GM18861 (cell line): ENCODE results near the gene TMEM220.

Experiments used
- ATAC-seq: cut with Tn5 transposase; IDR thresholded peaks from one replicate; pipeline ENCODE4 v1.9.1; 2021; ENCODE audit not compliant: unreplicated experiment

TMEM220 gene

DNA sequence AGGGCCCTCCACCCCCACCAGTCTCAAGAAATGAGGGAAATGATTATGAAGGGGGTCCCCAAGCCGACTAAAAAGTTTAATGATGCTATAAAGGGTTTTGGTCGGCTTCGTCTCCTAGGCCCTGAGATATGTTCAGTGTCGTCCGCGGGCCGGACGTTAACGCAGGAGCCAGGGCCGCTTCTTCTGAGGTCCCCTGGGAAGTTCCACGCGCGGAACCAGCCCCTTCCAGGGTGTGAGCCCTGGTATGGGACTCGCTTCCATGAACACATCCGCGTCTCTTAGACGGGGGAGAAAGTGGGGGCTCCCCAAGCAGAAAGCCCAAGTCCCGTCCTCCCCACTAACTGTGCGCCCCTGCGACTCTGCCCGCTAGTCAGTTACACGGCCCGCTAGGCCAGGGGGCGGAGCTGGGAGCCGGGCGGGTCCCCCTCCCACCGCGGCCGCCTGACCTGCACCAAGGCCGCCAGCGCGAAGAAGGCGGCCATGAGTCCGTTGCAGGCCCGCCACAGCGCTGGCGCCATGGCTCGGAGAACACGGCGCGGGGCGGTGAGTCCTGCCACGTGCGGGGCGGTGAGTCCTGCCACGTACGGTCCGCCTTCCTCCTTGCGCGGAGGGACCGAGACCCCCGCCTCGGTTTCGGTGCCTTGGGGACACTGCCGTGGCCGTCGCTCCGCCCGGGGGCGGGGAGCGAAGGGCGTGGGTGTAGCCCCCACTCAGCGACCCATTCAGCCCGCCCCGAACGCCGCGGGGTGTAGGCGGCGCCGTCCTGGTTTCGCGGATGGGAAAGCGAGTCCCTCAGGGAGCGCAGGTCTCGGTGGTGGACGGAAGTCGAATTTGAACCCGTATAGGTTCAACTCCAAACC is at the start of gene TMEM220:
Gene TMEM220 (minus strand): TSS at position 690 of the 860 bp plus-strand sequence. CDS start 172 bp downstream, at position 518.
- peak; percentile 62 for ATAC-seq

- ATAC-seq = no peak
These were observed 49.8 kb upstream of the TMEM220 start for GRCh38 chr17:10779609-10780008.

GRCh38 chr17:10777890-10778289 is 48.1 kb upstream of the TMEM220 start:
- no peak for ATAC-seq

- ATAC-seq = no peak
These were observed 47.4 kb upstream of the TMEM220 start for GRCh38 chr17:10777131-10777807.

GRCh38 chr17:10776381-10776780 is 46.6 kb upstream of the TMEM220 start:
- ATAC-seq = no peak

GRCh38 chr17:10775740-10776356 is 46.0 kb upstream of the TMEM220 start:
- no peak for ATAC-seq

DNA sequence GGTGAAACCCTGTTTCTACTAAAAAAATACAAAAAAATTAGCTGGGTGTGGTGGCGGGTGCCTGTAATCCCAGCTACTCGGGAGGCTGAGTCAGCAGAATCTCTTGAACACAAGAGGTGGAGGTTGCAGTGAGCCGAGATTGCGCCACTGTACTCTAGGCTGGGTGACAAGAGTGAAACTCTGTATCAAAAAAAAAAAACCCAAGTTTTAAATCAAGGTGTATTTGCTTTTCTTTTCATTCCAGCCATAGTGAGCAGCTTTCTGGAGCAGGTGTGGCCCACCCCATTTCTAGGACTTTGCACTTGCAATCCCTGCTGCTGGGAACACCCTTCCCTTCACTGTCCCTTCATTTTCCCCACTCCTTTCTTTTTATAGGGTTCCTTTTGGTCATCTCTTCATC is 45.2 kb upstream of the TMEM220 start:
- no peak for ATAC-seq

DNA sequence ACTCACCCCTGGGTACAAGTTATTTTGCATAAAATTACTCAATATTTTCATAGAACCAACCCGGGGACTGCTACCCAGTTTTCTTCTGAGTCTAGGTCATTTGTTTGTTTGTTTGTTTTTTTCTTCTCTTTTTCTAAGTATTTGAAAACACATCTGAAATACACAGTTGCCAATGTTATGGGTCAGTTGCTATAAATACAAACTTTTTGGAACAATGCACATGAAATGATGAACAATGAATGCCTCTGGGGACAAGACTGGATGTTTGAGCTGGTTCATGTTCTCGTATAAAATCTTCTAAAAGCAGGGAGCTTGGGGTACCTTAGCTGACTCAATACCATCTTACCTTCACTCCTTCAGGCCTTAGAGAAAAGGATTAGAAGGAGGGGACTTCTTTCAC is 43.6 kb upstream of the TMEM220 start:
- no peak for ATAC-seq

DNA sequence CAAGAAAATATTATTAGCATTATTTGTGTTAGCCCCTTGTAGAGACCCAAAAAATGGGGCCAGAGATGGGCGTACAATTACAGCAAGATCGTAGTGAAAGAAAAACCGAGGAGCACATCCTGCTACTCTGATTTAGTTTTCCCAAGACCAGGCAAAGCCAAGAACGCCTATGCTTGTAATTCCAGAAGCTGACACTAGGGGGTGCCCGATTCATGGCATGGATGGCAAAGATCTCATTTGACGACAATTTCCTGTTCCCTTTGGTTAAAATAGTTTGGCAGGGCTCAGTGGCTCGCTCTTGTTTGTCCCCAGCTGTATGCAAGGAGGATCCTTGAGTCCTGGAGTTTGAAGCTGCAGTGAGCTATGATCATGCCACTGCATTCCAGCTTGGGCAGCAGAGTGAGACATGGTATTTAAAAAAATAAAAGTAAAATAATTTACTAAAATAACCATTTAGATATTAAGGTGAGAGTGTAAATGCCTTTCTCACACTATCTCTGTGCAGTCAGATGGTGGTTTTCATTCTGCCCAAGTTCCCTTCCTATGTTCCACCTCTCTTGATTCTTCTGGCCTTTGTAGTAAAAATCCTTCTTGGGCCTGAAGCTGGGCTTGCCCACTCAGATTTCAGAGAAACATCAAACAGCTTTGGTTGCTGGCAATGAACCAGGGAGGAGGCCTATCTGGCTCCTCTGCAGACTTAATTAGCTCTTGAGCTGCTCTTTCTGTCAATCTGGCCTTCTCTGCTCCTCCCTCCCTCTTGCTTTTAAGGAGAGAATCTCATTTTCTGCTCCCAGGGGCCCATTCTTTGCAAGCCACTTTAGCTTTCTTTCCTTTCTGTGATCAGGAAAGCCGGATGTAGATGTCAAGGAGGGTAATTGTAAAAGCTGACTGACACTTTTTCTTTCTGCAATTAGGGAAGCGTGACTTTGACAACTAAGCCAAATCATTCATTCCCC is 42.9 kb upstream of the TMEM220 start:
- no peak for ATAC-seq

- no peak for ATAC-seq
These were observed 41.3 kb upstream of the TMEM220 start for GRCh38 chr17:10771148-10771547.

DNA sequence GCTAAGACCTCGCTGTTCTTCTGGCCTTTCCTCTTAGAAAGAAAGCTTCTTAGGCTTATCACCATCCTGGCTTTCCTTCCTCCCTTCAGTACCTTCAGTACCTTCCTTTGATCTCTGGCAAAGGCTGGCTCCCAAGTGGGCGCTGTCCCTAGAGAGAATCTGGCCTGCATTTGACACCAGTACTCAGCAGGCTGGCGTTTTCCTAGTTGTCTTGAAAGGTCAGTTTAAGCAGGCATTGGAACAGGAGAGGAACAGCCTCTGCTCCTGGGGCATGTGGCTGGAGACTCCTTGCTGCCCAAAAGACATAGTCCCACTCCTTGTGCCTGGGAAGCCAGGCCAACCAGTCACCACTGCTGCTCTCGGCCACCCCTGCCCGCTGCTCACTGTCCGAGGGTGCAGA is 40.0 kb upstream of the TMEM220 start:
- ATAC-seq = no peak

GRCh38 chr17:10768750-10769251 is 39.0 kb upstream of the TMEM220 start:
- no peak for ATAC-seq

DNA sequence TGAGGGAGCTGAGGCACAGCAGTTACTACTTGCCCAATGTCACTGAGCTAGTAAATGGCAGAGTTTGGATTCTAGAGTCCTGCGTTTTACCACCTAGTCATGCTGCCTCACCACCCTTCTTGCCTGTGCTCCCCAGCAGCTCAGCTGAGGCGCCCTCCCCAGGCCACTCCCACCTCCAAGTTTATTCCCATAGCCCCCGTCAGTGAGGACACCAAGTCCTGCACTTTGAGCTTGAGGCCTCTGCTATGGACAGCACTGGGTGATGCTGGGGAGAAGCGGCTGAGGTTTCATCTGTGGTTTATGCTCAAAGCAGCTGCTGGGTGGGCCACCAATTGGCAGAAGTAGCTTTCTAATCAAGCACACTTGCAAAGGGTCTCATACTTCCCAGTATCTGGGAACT is 37.4 kb upstream of the TMEM220 start:
- no peak for ATAC-seq

GRCh38 chr17:10762037-10762436 is 32.2 kb upstream of the TMEM220 start:
- ATAC-seq = no peak

DNA sequence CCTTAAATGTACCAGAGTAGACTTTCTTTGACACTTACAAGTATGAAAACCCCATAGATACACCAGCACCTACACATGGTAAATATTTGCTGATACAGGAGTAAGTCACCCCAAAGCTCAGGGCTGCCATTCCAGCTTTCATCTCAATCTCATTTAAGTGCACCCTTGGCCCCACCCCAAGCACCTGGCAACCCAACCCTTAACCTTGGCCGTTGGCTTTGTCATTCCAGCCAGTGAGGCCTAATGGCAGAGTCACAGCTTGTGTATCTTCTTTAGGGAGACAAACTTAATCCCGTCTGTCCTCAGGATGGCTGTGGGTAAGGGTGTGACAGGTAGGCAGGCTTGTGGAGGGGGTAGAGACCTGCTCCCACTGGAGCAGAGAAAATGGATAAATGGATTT is 31.5 kb upstream of the TMEM220 start:
- ATAC-seq = no peak

DNA sequence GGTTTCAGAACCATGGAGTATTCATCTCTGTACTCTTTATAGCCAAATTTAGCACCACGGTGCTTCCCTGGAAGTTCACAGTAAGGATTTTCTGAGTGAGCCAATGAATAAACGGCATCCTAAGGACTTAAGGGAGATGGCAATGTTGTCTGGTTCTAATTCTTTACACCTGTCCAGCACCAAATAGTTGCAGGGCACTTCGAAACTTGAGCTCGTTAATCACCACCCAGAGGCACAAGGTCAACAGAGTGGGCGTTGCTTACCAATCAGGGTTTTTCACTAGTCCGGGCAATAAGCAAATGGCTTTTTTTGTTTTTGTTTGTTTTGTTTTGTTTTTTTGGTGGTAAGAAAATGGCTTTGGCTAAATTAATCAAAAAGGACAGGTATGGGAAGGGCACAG is 28.2 kb upstream of the TMEM220 start:
- no peak for ATAC-seq

- ATAC-seq = no peak
These were observed 27.8 kb upstream of the TMEM220 start for GRCh38 chr17:10757647-10758046.

DNA sequence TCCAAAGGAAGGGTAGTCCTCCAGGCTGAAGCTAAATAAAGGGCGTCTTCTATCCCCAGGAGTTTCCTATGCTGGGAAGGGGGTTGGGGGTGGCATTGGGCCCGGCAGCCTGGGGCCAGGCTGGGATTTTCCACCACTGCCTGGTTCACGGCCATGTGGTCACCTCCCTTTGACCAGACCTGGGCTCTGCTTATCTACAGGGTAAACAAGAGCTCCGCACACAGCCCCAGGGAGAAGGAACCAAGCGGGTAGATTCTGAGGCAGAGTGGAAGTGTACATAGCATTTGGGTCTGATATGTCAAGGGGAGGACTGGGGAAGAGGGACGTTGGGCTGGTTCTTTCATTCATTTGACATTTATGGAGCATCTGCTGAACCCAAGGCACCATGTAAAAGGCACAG is 27.2 kb upstream of the TMEM220 start:
- ATAC-seq = no peak

DNA sequence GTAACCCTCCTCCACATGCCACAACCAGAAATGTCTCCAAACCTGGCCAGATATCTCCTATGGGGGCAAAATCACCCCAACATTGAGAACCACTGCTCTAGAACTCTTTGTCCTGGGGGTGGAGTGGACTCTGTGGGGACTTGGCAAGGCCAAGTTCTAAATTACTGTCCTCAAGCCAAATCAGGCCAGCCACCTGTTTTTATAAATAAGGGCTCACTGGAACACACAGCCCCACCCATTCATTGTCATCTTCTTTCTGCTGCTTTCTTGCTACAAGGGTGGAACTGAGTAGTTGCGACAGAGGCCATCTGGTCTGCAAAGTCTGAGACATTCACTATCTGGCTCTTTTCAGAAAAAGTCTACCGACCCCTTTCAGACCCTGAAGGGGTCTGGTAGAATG is 26.8 kb upstream of the TMEM220 start:
- no peak for ATAC-seq

DNA sequence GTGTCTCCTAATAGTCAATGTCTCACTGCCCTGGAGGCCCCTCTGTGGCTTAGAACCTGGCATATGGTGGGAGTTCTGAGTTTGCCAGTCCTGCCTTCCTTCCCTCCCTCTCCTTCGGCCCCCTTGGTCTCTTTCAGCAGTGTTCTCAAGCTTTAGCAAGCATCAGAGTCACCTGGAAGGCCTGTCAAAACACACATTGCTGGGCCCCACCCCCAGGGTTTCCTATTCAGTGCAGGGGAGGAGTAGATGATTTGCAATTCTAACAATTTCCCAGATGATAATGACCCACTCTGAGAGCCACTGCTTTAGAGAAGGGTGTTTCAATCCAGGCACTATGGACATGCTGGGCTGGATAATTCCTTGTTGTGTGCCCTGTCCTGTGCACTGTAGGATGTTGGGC is 26.4 kb upstream of the TMEM220 start:
- no peak for ATAC-seq
